ENCODE results near the gene ERAL1. TPM values are rescaled to one million over a fixed set of nuclear protein-coding genes. Genes with fewer than 3 reads are reported as not detected.
A peak's percentile ranks its signal among the peaks of the same experiment; 100 is the strongest.

The ERAL1 gene
- total and polyA plus RNA-seq, 2 of the 13 experiments (the other 11 are each of a cell fraction or from before 2014, with no cell fraction given): 46.9 to 72.2 TPM

- no peak for TF ChIP-seq ZBTB49 (CRISPR knock-in tag; IDR thresholded peaks at IDR 0.05; ENCODE audit: borderline replicate concordance)
- peak; percentile 43; the same call in 1 of the 2 replicates for TF ChIP-seq ZNF350 (CRISPR knock-in tag; IDR thresholded peaks at IDR 0.05; ENCODE audit: borderline replicate concordance, low read depth)
- no peak for TF ChIP-seq ZFP36L1 (CRISPR knock-in tag; IDR thresholded peaks at IDR 0.05)
- TF ChIP-seq BCL3 (CRISPR knock-in tag; IDR thresholded peaks at IDR 0.05): peak; percentile 75; the same call in 1 of the 2 replicates
- no peak for TF ChIP-seq NONO (IDR thresholded peaks at IDR 0.05)
- TF ChIP-seq NONO (CRISPR knock-in tag; conservative IDR thresholded peaks at IDR 0.05): peak; percentile 53; the same call in 1 of the 2 replicates
- TF ChIP-seq HES4 (CRISPR knock-in tag; IDR thresholded peaks at IDR 0.05; ENCODE audit: borderline replicate concordance): peak; percentile 82
- no peak; the same call in 1 of the 2 replicates for TF ChIP-seq RXRB (CRISPR knock-in tag; IDR thresholded peaks at IDR 0.05; ENCODE audit: borderline replicate concordance)
- TF ChIP-seq TBX2 (CRISPR knock-in tag; IDR thresholded peaks at IDR 0.05; ENCODE audit: borderline replicate concordance): peak; percentile 59; the same call in 1 of the 2 replicates
- no peak for TF ChIP-seq XRCC5 (optimal IDR thresholded peaks at IDR 0.05; ENCODE audit: low read length)
- no peak for TF ChIP-seq RARG (CRISPR knock-in tag; IDR thresholded peaks at IDR 0.05; ENCODE audit: low read depth)
- TF ChIP-seq SOX6 (IDR thresholded peaks at IDR 0.05): no peak
- TF ChIP-seq SOX6 (CRISPR knock-in tag; IDR thresholded peaks at IDR 0.05): peak; percentile 30
- peak; percentile 96 for TF ChIP-seq ZFX (CRISPR knock-in tag; IDR thresholded peaks at IDR 0.05; ENCODE audit: low read depth)
- TF ChIP-seq ZNF768 (CRISPR knock-in tag; IDR thresholded peaks at IDR 0.05): no peak; the same call in 1 of the 2 replicates
- TF ChIP-seq KDM4B (CRISPR knock-in tag; IDR thresholded peaks at IDR 0.05): no peak
- no peak for TF ChIP-seq CBX1 (IDR thresholded peaks at IDR 0.05; ENCODE audit: low read depth)
- no peak for TF ChIP-seq GATA4 (IDR thresholded peaks at IDR 0.05; ENCODE audit: borderline replicate concordance, low read depth)
- TF ChIP-seq ZNF564 (CRISPR knock-in tag; IDR thresholded peaks at IDR 0.05): no peak
- TF ChIP-seq NFE2L1 (CRISPR knock-in tag; IDR thresholded peaks at IDR 0.05; ENCODE audit: borderline replicate concordance): no peak
- TF ChIP-seq KLF11 (CRISPR knock-in tag; IDR thresholded peaks at IDR 0.05): no peak
- TF ChIP-seq ZMAT5 (CRISPR knock-in tag; IDR thresholded peaks at IDR 0.05; ENCODE audit: borderline replicate concordance, low read depth): no peak
- no peak for TF ChIP-seq SNAPC2 (CRISPR knock-in tag; IDR thresholded peaks at IDR 0.05)
- TF ChIP-seq KLF12 (CRISPR knock-in tag; IDR thresholded peaks at IDR 0.05; ENCODE audit: borderline replicate concordance): no peak; the same call in 1 of the 2 replicates
- TF ChIP-seq TFE3 (CRISPR knock-in tag; IDR thresholded peaks at IDR 0.05): no peak
These were observed 42.3 kb downstream of the ERAL1 start, which contains the start of gene FLOT2 (continued) for GRCh38 chr17:28896884-28897768.

Measured in HepG2 (cell line).